Right renal cortex interstitium (tissue), 3 donors: ENCODE results near the gene ARHGEF18. TPM values are rescaled to one million over a fixed set of nuclear protein-coding genes. Genes with fewer than 3 reads are reported as not detected.
"Not testable (repeated sequence)": the region's sequence is repeated elsewhere in the genome, so short reads cannot be mapped to it uniquely, and the experiment has no call there.

Source experiments
- DNase-seq, 3 donors: peaks; one replicate each; pipeline ENCODE4 v3.0.0-alpha.2; 2013; ENCODE audit warnings: low read depth in 3 of 3, low spot score in 2 of 3
- polyA plus RNA-seq, 3 donors: library from polyadenylated mRNA; unstranded; fragments of 120-200 nt; gene quantifications; one replicate each; pipeline ENCODE4 v1.2.1, GENCODE V29; 2013; ENCODE audit not compliant: insufficient read length in 3 of 3

The ARHGEF18 gene
- polyA plus RNA-seq, 3 donors = 22.9 to 31.3 (median 26.3) TPM

- no peak for DNase-seq
Observed at GRCh38 chr19:7346488-7346971, 2.2 kb upstream of the ARHGEF18 start.

- DNase-seq = not testable (repeated sequence)
Observed at GRCh38 chr19:7346997-7347396, 1.7 kb upstream of the ARHGEF18 start.

GRCh38 chr19:7349231-7349591, 474 bp downstream of the ARHGEF18 start:
- DNase-seq = no peak

- no peak for DNase-seq
Observed at GRCh38 chr19:7349961-7350711, 1.4 kb downstream of the ARHGEF18 start.

- no peak for DNase-seq
Observed at GRCh38 chr19:7351861-7352260, 3.1 kb downstream of the ARHGEF18 start.

- DNase-seq = no peak
Observed at GRCh38 chr19:7355151-7355820, 6.5 kb downstream of the ARHGEF18 start.

GRCh38 chr19:7355871-7356270, 7.1 kb downstream of the ARHGEF18 start:
- DNase-seq = no peak

GRCh38 chr19:7356899-7357627, 8.3 kb downstream of the ARHGEF18 start:
- DNase-seq = no peak

- DNase-seq = no peak
Observed at GRCh38 chr19:7358102-7358597, 9.4 kb downstream of the ARHGEF18 start.

- no peak for DNase-seq
Observed at GRCh38 chr19:7360393-7360984, 11.8 kb downstream of the ARHGEF18 start.

GRCh38 chr19:7363225-7363624, 14.5 kb downstream of the ARHGEF18 start:
- no peak for DNase-seq

GRCh38 chr19:7366701-7367420, 18.1 kb downstream of the ARHGEF18 start:
- no peak for DNase-seq

- no peak for DNase-seq
Observed at GRCh38 chr19:7368456-7368855, 19.7 kb downstream of the ARHGEF18 start.

- not testable (repeated sequence) for DNase-seq
Observed at GRCh38 chr19:7368866-7369265, 20.1 kb downstream of the ARHGEF18 start.

- no peak for DNase-seq
Observed at GRCh38 chr19:7370546-7370945, 21.8 kb downstream of the ARHGEF18 start.

GRCh38 chr19:7371001-7371400, 22.3 kb downstream of the ARHGEF18 start:
- DNase-seq = no peak

GRCh38 chr19:7372810-7373209, 24.1 kb downstream of the ARHGEF18 start:
- no peak for DNase-seq

- DNase-seq = no peak
Observed at GRCh38 chr19:7373862-7374261, 25.1 kb downstream of the ARHGEF18 start.

GRCh38 chr19:7376151-7376852, 27.6 kb downstream of the ARHGEF18 start:
- DNase-seq = no peak

- DNase-seq = no peak
Observed at GRCh38 chr19:7377196-7377595, 28.5 kb downstream of the ARHGEF18 start.
